Suprapubic skin (tissue), 4 donors: ENCODE data around the gene PPIF. TPM values are rescaled to one million over a fixed set of nuclear protein-coding genes. Genes with fewer than 3 reads are reported as not detected.

Experiments
- DNase-seq, 2 donors: peaks; one replicate each; pipeline ENCODE4 v3.0.0-alpha.2; 2019; ENCODE audit warnings: low spot score in 2 of 2
- H3K27ac ChIP-seq: fragments of 200-600 bp; sonication (generic); one replicate; pipeline ENCODE4 v1.5.1; 2019
- H3K27me3 ChIP-seq: fragments of 200-600 bp; sonication (generic); one replicate; pipeline ENCODE4 v1.5.1; 2019
- H3K36me3 ChIP-seq: fragments of 200-600 bp; sonication (generic); one replicate; pipeline ENCODE4 v1.5.1; 2019
- H3K4me1 ChIP-seq: fragments of 200-600 bp; sonication (generic); one replicate; pipeline ENCODE4 v1.5.1; 2019
- H3K4me3 ChIP-seq: fragments of 200-600 bp; sonication (generic); one replicate; pipeline ENCODE4 v1.5.1; 2019; ENCODE audit warnings: mild to moderate bottlenecking
- H3K9me3 ChIP-seq: fragments of 200-600 bp; sonication (generic); one replicate; pipeline ENCODE4 v1.5.1; 2019
- EP300 ChIP-seq: sonication (generic); formaldehyde crosslinking; IDR thresholded peaks from one replicate; pipeline ENCODE4 v1.6.1; 2017; ENCODE audit warnings: antibody characterized with exemption
- POLR2A ChIP-seq, 2 donors: fragments of 450-650 bp; IDR thresholded peaks; one replicate each; pipeline ENCODE4 v1.6.1; 2017; ENCODE audit warnings: antibody characterized with exemption in 2 of 2, mild to moderate bottlenecking in 2 of 2, moderate library complexity in 2 of 2
- POLR2AphosphoS5 ChIP-seq, 3 donors: sonication (generic); formaldehyde crosslinking; IDR thresholded peaks; one replicate each; pipeline ENCODE4 v1.6.1; 2017; ENCODE audit warnings: antibody characterized with exemption in 3 of 3
- WGBS: methylation state at CpG from one replicate; pipeline ENCODE4 v1.1.5; 2018; 5-methylcytosine and 5-hydroxymethylcytosine counted together
- total RNA-seq, 4 donors: library from RNA; depleted of rRNA; stranded (reverse); fragments of >200 nt; gene quantifications; one replicate each; pipeline ENCODE4 v1.1.0, GENCODE V29; 2016
- TF ChIP-seq, protein P1 (sequence below), 2 donors: fragments of 200-600 bp in 1 of 2; fragments of 450-650 bp in 1 of 2; sonication (generic) in 1 of 2; IDR thresholded peaks; one replicate each; pipeline ENCODE4 v1.5.1; 2016 to 2019; ENCODE audit warnings: antibody characterized with exemption in 2 of 2, mild to moderate bottlenecking in 1 of 2, moderate library complexity in 1 of 2

PPIF gene
- total RNA-seq, 4 donors from 2014 or later: 41.0 to 92.8 (median 71.1) TPM

GRCh38 chr10:79320316-79320715, 27.0 kb upstream of the PPIF start:
- H3K27me3 ChIP-seq: no peaks in the 10 kb centered on the region
- no peak overlapping the region for H3K27ac ChIP-seq
- no peak overlapping the region for H3K4me3 ChIP-seq
- TF ChIP-seq EP300 (no peak), POLR2AphosphoS5 (IDR thresholded peaks at IDR 0.05) (no peak), POLR2A (IDR thresholded peaks at IDR 0.05) (no peak)
- TF ChIP-seq, protein P1, sequence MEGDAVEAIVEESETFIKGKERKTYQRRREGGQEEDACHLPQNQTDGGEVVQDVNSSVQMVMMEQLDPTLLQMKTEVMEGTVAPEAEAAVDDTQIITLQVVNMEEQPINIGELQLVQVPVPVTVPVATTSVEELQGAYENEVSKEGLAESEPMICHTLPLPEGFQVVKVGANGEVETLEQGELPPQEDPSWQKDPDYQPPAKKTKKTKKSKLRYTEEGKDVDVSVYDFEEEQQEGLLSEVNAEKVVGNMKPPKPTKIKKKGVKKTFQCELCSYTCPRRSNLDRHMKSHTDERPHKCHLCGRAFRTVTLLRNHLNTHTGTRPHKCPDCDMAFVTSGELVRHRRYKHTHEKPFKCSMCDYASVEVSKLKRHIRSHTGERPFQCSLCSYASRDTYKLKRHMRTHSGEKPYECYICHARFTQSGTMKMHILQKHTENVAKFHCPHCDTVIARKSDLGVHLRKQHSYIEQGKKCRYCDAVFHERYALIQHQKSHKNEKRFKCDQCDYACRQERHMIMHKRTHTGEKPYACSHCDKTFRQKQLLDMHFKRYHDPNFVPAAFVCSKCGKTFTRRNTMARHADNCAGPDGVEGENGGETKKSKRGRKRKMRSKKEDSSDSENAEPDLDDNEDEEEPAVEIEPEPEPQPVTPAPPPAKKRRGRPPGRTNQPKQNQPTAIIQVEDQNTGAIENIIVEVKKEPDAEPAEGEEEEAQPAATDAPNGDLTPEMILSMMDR (IDR thresholded peaks at IDR 0.05): no peak
- H3K36me3 ChIP-seq: peaks cover 5% of the 10 kb centered on the region
- no peaks in the 10 kb centered on the region for H3K9me3 ChIP-seq
- DNase-seq: no peak
- peaks cover 53% of the 10 kb centered on the region for H3K4me1 ChIP-seq
- 95% methylated on average over 2 of the region's 2 CpGs for WGBS

DNA sequence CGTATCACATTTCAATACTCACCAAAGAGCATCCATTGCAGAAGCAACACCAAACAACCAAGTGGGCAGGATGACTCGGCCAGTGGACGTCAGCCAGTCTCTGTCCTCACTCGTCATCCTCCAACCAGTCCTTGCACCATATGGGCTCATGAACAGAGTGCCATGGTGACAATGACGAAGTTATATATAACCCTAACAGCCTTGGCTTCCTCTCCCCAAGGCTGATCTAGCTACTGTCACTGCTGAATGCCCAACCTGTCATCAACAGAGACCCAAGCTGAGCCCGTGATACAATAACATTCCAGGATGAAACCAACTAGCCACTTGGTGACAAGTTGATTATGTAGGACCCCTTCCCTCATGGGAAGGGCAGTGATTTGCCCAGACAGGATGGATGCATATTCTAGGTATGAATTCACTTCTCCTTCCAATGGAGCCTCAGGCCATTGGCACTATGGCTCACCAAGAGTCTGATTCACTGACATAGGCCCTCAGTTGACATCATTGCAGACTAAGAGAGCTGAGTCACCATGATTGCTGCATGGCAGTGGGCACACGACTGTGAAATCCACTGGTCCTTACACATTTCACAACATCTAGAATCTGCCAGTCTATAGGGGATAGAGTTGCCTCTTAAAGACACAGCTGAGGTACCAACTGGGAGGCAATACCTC, 26.3 kb upstream of the PPIF start:
- Histone ChIP-seq H3K27me3 (no peaks in the 10 kb centered on the region), H3K4me3 (no peak overlapping the region), H3K9me3 (no peaks in the 10 kb centered on the region), H3K27ac (no peak overlapping the region), H3K36me3 (no peaks in the 10 kb centered on the region), H3K4me1 (peaks cover 53% of the 10 kb centered on the region)
- TF ChIP-seq, protein P1 (IDR thresholded peaks at IDR 0.05): no peak
- TF ChIP-seq POLR2A (IDR thresholded peaks at IDR 0.05) (no peak), POLR2AphosphoS5 (IDR thresholded peaks at IDR 0.05) (no peak), EP300 (no peak)
- WGBS: 64% methylated on average over 7 of the region's 7 CpGs
- no peak for DNase-seq

GRCh38 chr10:79321494-79321882, 25.8 kb upstream of the PPIF start:
- Histone ChIP-seq H3K27me3 (no peaks in the 10 kb centered on the region), H3K4me3 (no peak overlapping the region), H3K4me1 (peaks cover 53% of the 10 kb centered on the region), H3K36me3 (no peaks in the 10 kb centered on the region), H3K9me3 (no peaks in the 10 kb centered on the region), H3K27ac (no peak overlapping the region)
- 44% methylated on average over 1 of the region's 2 CpGs for WGBS
- TF ChIP-seq EP300 (no peak), POLR2AphosphoS5 (IDR thresholded peaks at IDR 0.05) (no peak), POLR2A (IDR thresholded peaks at IDR 0.05) (no peak)
- TF ChIP-seq, protein P1 (IDR thresholded peaks at IDR 0.05): no peak
- no peak for DNase-seq

- Histone ChIP-seq H3K9me3 (no peaks in the 10 kb centered on the region), H3K36me3 (no peaks in the 10 kb centered on the region), H3K27ac (no peak overlapping the region), H3K4me1 (peaks cover 48% of the 10 kb centered on the region), H3K27me3 (no peaks in the 10 kb centered on the region), H3K4me3 (no peak overlapping the region)
- no peak for DNase-seq
- TF ChIP-seq EP300: no peak
- TF ChIP-seq POLR2AphosphoS5 (IDR thresholded peaks at IDR 0.05): no peak
- no peak for TF ChIP-seq POLR2A (IDR thresholded peaks at IDR 0.05)
- TF ChIP-seq, protein P1 (IDR thresholded peaks at IDR 0.05): no peak
Measured at GRCh38 chr10:79321951-79322350, 25.3 kb upstream of the PPIF start.

DNA sequence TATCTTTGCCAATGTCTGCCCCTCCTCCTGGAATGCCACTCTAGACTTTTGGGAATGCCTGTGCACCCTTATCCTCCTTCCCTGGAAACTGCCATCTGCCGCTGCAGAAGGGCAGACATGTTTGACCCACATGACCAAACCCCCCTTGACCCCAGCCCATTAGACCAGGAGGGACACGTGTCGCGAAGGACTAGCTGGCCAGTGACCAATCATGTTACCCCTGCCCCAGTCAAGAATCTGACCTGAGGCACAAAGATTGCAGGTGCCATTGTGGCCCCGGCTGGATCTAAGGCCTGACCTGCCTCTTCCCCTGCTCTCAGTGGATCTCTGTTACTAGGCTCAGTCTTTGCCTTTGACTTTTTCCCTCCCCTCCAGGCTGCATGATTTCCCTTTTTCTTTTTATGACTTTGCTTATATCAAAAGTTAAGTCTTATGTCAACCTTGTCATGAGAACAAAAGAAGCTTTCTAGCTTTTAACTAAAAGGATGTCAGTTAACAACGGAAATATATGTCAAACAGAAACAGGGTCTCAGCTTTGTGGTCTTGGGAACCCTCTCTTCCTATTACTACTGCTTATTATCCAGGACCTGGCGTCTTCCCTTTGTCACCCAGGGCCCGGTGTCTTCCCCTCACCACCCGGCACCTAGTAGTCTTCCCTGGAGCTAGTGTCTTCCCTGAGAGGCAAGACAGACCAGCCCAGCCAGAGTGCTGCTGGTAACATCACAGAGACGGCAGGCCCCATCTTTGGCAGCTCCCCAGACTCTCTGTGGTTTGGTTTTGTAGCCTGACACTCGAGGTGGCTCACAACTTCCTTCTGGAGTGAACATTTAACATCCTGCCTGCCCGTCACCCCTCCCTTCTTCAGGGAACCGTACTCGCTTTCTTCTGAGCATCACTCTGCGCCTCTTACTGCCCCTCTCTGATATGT, 24.4 kb upstream of the PPIF start:
- no peaks in the 10 kb centered on the region for H3K9me3 ChIP-seq
- H3K27me3 ChIP-seq: no peaks in the 10 kb centered on the region
- no peak overlapping the region for H3K4me3 ChIP-seq
- no peak overlapping the region for H3K27ac ChIP-seq
- no peak for DNase-seq
- H3K4me1 ChIP-seq: peaks cover 39% of the 10 kb centered on the region
- WGBS: 73% methylated on average over 15 of the region's 15 CpGs
- no peaks in the 10 kb centered on the region for H3K36me3 ChIP-seq
- TF ChIP-seq, protein P1 (IDR thresholded peaks at IDR 0.05): no peak
- no peak for TF ChIP-seq POLR2A (IDR thresholded peaks at IDR 0.05)
